GM10248 (cell line): Measurements from ENCODE around the gene RECQL5.

ENCODE experiments used
- CTCF ChIA-PET: fragments of 300-600 bp; sonication (Branson Sonifier 250); formaldehyde crosslinking; extraction: SDS; loops from one replicate; lab custom pipeline; 2021; ENCODE audit warnings: antibody characterized with exemption; lab: Yijun Ruan, JAX
- POLR2A ChIA-PET: fragments of 350-650 bp; sonication (Branson Sonifier 250); formaldehyde crosslinking; extraction: SDS; loops from one replicate; lab custom pipeline; 2020; ENCODE audit warnings: antibody characterized with exemption; lab: Yijun Ruan, JAX
- DNase-seq: peaks from one replicate; pipeline ENCODE4 v3.0.0; 2012; ENCODE audit errors: extremely low spot score
- CTCF ChIP-seq: IDR thresholded peaks from 2 replicates; pipeline ENCODE4 v1.5.1; 2012; ENCODE audit warnings: mild to moderate bottlenecking, low read depth; ENCODE audit errors: extremely low read depth, missing control alignments, control extremely low read depth

Gene RECQL5

GRCh38 chr17:75689441-75689873 is 22.5 kb upstream of the RECQL5 start:
- ChIA-PET CTCF (interaction anchor here (11.9 to 27.0 kb wide), 2 partner anchors 13 to 61 kb away, joined by 140 to 424 read pairs; no protein-coding TSS in a partner anchor), POLR2A (no interaction called here)
- TF ChIP-seq CTCF: no peak
- peak; percentile 49 for DNase-seq

GRCh38 chr17:75688209-75688825 is 21.4 kb upstream of the RECQL5 start:
- no peak for TF ChIP-seq CTCF
- ChIA-PET POLR2A (interaction anchor here (0.6 to 0.7 kb wide), 3 partner anchors 44 to 204 kb away, joined by 3 to 4 read pairs (median 3); no protein-coding TSS in a partner anchor), CTCF (interaction anchor here (0.7 to 27.0 kb wide), 6 partner anchors 12 to 172 kb away, joined by 3 to 424 read pairs (median 6); partner anchors contain the start of gene TSEN54)
- no peak for DNase-seq

- DNase-seq: no peak
- CTCF ChIA-PET: interaction anchor here (1.1 to 27.0 kb wide), 5 partner anchors 9 to 65 kb away, joined by 3 to 424 read pairs (median 7); partner anchors contain the start of genes RECQL5 and SMIM5
- no peak for TF ChIP-seq CTCF
These were observed 18.5 kb upstream of the RECQL5 start for GRCh38 chr17:75685499-75685898.

GRCh38 chr17:75684924-75685323 is 18.0 kb upstream of the RECQL5 start:
- no peak for DNase-seq
- POLR2A ChIA-PET: no interaction called here
- no peak for TF ChIP-seq CTCF
- CTCF ChIA-PET: interaction anchor here (1.1 to 27.0 kb wide), 6 partner anchors 9 to 65 kb away, joined by 3 to 424 read pairs (median 7); partner anchors contain the start of genes RECQL5 and SMIM5

More at GRCh38 chr17:75685499-75685898, 18.5 kb upstream of the RECQL5 start:
- POLR2A ChIA-PET: interaction anchor here (0.6 kb wide), 1 partner anchor 21 kb away, joined by 3 read pairs; no protein-coding TSS in a partner anchor

GRCh38 chr17:75684249-75684648 is 17.3 kb upstream of the RECQL5 start:
- TF ChIP-seq CTCF: no peak
- POLR2A ChIA-PET: interaction anchor here (0.8 kb wide), 1 partner anchor 96 kb away, joined by 4 read pairs; no protein-coding TSS in a partner anchor
- no peak for DNase-seq

GRCh38 chr17:75683583-75683982 is 16.6 kb upstream of the RECQL5 start:
- DNase-seq: no peak
- ChIA-PET POLR2A (interaction anchor here (0.8 kb wide), 1 partner anchor 96 kb away, joined by 4 read pairs; no protein-coding TSS in a partner anchor), CTCF (interaction anchor here (0.7 to 27.0 kb wide), 7 partner anchors 7 to 66 kb away, joined by 3 to 424 read pairs (median 3); partner anchors contain the start of genes RECQL5, SAP30BP and SMIM5)
- no peak for TF ChIP-seq CTCF

More at GRCh38 chr17:75684249-75684648, 17.3 kb upstream of the RECQL5 start:
- CTCF ChIA-PET: interaction anchor here (1.6 to 27.0 kb wide), 5 partner anchors 8 to 66 kb away, joined by 3 to 424 read pairs (median 14); partner anchors contain the start of gene SMIM5
